ENCODE data around the gene PADI4.

- TF ChIP-seq CTCF (IDR thresholded peaks at IDR 0.05; ENCODE audit: control extremely low read depth in 1 of 3, insufficient read depth in 1 of 3, low read depth in 1 of 3, low read length in 3 of 3) (0 out of 4 replicates have a peak, but pooled peaks of 1 of the 3 experiments have one; percentile 8), ATF2 (IDR thresholded peaks at IDR 0.05; ENCODE audit: low read length) (no peak), POU5F1 (IDR thresholded peaks at IDR 0.05; ENCODE audit: low read depth, low read length) (no peak), TAF1 (IDR thresholded peaks at IDR 0.05; ENCODE audit: low read depth, low read length) (no peak), CHD2 (IDR thresholded peaks at IDR 0.05; ENCODE audit: low read length) (no peak), RXRA (IDR thresholded peaks at IDR 0.05; ENCODE audit: insufficient read depth, low read depth, low read length) (no peak), KDM1A (IDR thresholded peaks at IDR 0.05; ENCODE audit: borderline replicate concordance, low read length) (no peak), POLR2AphosphoS5 (IDR thresholded peaks at IDR 0.05; ENCODE audit: low read depth, low read length) (no peak), CREB1 (IDR thresholded peaks at IDR 0.05) (no peak), EZH2 (IDR thresholded peaks at IDR 0.05; ENCODE audit: low read depth, low read length, severe bottlenecking) (no peak), KDM5A (IDR thresholded peaks at IDR 0.05; ENCODE audit: low read length) (no peak), SP2 (IDR thresholded peaks at IDR 0.05; ENCODE audit: low read length) (no peak), ZNF274 (IDR thresholded peaks at IDR 0.05; ENCODE audit: borderline replicate concordance, extremely low read depth, low read length) (no peak), POLR2A (IDR thresholded peaks at IDR 0.05; ENCODE audit: control extremely low read depth in 1 of 2, low read depth in 2 of 2, low read length in 2 of 2) (no peak)
Measured at GRCh38 chr1:17270891-17271765, 36.9 kb upstream of the PADI4 start.

All from H1 (cell line).